HepG2 (cell line): Measurements from ENCODE around the gene TKFC. TPM values are rescaled to one million over a fixed set of nuclear protein-coding genes. Genes with fewer than 3 reads are reported as not detected.

Experiments
- ATAC-seq: fragments of 200-7000 bp; cut with Tn5 transposase; 3 replicates; pipeline ENCODE4 v1.9.1; 2020; ENCODE audit warnings: mild to moderate bottlenecking, moderate library complexity
- BruUV-seq: library from RNA; stranded (reverse); fragments of 400-500 nt; replicated peaks from 2 replicates; lab custom pipeline; 2021; lab: Mats Ljungman, UMichigan
- CTCF ChIA-PET: fragments of 300-600 bp; formaldehyde crosslinking; extraction: SDS; loops from one replicate; lab custom pipeline; 2021; ENCODE audit warnings: low total read pairs, inconsistent platforms, low intra/inter-chr PET ratio; lab: Yijun Ruan, JAX
- POLR2A ChIA-PET: fragments of 350-600 bp; sonication (Branson Sonifier 250); formaldehyde crosslinking; loops from one replicate; lab custom pipeline; 2020; ENCODE audit warnings: antibody characterized with exemption, inconsistent platforms; lab: Yijun Ruan, JAX
- DNase-seq: peaks from one replicate; pipeline ENCODE4 v3.0.0-alpha.2; 2015; ENCODE audit warnings: low spot score
- FAIRE-seq: peaks from 3 replicates; lab custom pipeline; 2011; peaks lifted over from hg19 to GRCh38; lab: Jason Lieb, UNC
- H2AFZ ChIP-seq: one replicate; pipeline ENCODE4 v1.6.1; 2011; ENCODE audit warnings: low read length, inconsistent platforms
- H3K27ac ChIP-seq: fragments of 300-600 bp; 3 replicates; pipeline ENCODE4 v1.8.0; 2011; ENCODE audit warnings: mixed run types, mild to moderate bottlenecking, mixed read lengths, low read length, inconsistent platforms; ENCODE audit not compliant: insufficient read depth; ENCODE audit errors: extremely low read length
- H3K27me3 ChIP-seq, 2 experiments: fragments of 200-600 bp in 1 of 2; 2 replicates in 1 of 2; 3 replicates in 1 of 2; pipeline versions ENCODE4 v1.6.0 to v1.8.0; 2011; ENCODE audit warnings: low read length in 2 of 2, mild to moderate bottlenecking in 2 of 2, moderate library complexity in 2 of 2, inconsistent platforms in 1 of 2; ENCODE audit not compliant: insufficient read depth in 2 of 2, control insufficient read depth in 1 of 2
- H3K36me3 ChIP-seq, 2 experiments: fragments of 200-600 bp in 1 of 2; replicated peaks in 1 of 2; 2 replicates in 1 of 2; 3 replicates in 1 of 2; pipeline versions ENCODE4 v1.5.1 to v1.8.0; 2011; ENCODE audit warnings: low read length in 2 of 2, inconsistent platforms in 1 of 2; ENCODE audit not compliant: insufficient read depth in 2 of 2, control insufficient read depth in 1 of 2
- H3K4me1 ChIP-seq: 2 replicates; pipeline ENCODE4 v1.5.1; 2012; ENCODE audit warnings: low read length, inconsistent platforms; ENCODE audit not compliant: insufficient read depth
- H3K4me2 ChIP-seq: 2 replicates; pipeline ENCODE4 v1.6.0; 2011; ENCODE audit warnings: low read depth, low read length, inconsistent platforms
- H3K4me3 ChIP-seq, 3 experiments: fragments of 200-600 bp in 1 of 3; sonication (generic), shearing (Covaris generic) in 1 of 3; replicated peaks in 1 of 3; 2 replicates each; pipeline ENCODE4 v1.5.1; 2011 to 2016; ENCODE audit warnings: low read length in 3 of 3, inconsistent platforms in 2 of 3, low read depth in 2 of 3, mild to moderate bottlenecking in 2 of 3, control low read depth in 1 of 3, mixed read lengths in 1 of 3; ENCODE audit not compliant: insufficient read depth in 1 of 3
- H3K79me2 ChIP-seq: one replicate; pipeline ENCODE4 v1.6.1; 2011; ENCODE audit warnings: low read length, inconsistent platforms; ENCODE audit not compliant: insufficient read depth
- H3K9ac ChIP-seq: 2 replicates; pipeline ENCODE4 v1.6.0; 2011; ENCODE audit warnings: mild to moderate bottlenecking, low read depth, low read length, inconsistent platforms; ENCODE audit not compliant: insufficient read depth
- H3K9me3 ChIP-seq: 2 replicates; pipeline ENCODE4 v1.5.1; 2012; ENCODE audit warnings: mild to moderate bottlenecking, low read length
- H4K20me1 ChIP-seq: 2 replicates; pipeline ENCODE4 v1.6.0; 2011; ENCODE audit warnings: inconsistent platforms, mild to moderate bottlenecking, low read length, moderate library complexity; ENCODE audit not compliant: insufficient read depth
- AGO2 ChIP-seq: fragments of 200-400 bp; formaldehyde crosslinking; optimal IDR thresholded peaks from 2 replicates; pipeline ENCODE3; 2017; ENCODE audit warnings: mild to moderate bottlenecking, low read depth, low read length, moderate library complexity
- CEBPB ChIP-seq: IDR thresholded peaks from 2 replicates; pipeline ENCODE4 v1.6.1; 2011; ENCODE audit warnings: low read depth, low read length, improper control_type of control experiment, borderline replicate concordance
- SP5 ChIP-seq: IDR thresholded peaks from 2 replicates; pipeline ENCODE4 v1.6.1; 2016; ENCODE audit warnings: low read depth, borderline replicate concordance
- ZMAT3 ChIP-seq: sonication (generic); formaldehyde crosslinking; conservative IDR thresholded peaks from 2 replicates; pipeline ENCODE4 v1.7.0; 2021; ENCODE audit warnings: missing genetic modification reagents
- ZMYM3 ChIP-seq: sonication (generic); formaldehyde crosslinking; IDR thresholded peaks from 2 replicates; pipeline ENCODE4 v1.5.1; 2020; ENCODE audit warnings: mild to moderate bottlenecking, missing genetic modification reagents
- ZNF720 ChIP-seq: sonication (generic); formaldehyde crosslinking; IDR thresholded peaks from 2 replicates; pipeline ENCODE4 v1.4.0; 2020; ENCODE audit warnings: missing genetic modification reagents
- WGBS: methylation state at CpG from one replicate; pipeline ENCODE4 v1.1.6; 2017; ENCODE audit warnings: low lambda C conversion rate; 5-methylcytosine and 5-hydroxymethylcytosine counted together
- in situ Hi-C: cut with HindIII; loops from 2 replicates; pipeline ENCODE4 v1.10.0; 2017; ENCODE audit warnings: low pct_unique_long_range_greater_than_20kb; ENCODE audit not compliant: extremely low pct_ligation_motif_present
- intact Hi-C: fragments of 100-400 bp; cut with micrococcal nuclease; formaldehyde crosslinking; loops from one replicate; pipeline ENCODE4 v1.10.0; 2022; ENCODE audit not compliant: unreplicated experiment
- polyA plus RNA-seq, 8 experiments: library from polyadenylated mRNA; depleted of rRNA in 3 of 8; stranded (reverse) in 7 of 8; unstranded in 1 of 8; fragments of >200 nt; fragmentation: Illumina TruSeq in 4 of 8; extraction: Trizol in 4 of 8; gene quantifications; 2 replicates each; pipeline versions ENCODE4 v1.2.1 to v1.2.3, GENCODE V29; 2011 to 2016; ENCODE audit warnings: low read depth in 4 of 8, missing spikeins in 1 of 8, mixed read lengths in 1 of 8; ENCODE audit not compliant: insufficient read depth in 1 of 8
- total RNA-seq, 5 experiments: library from RNA; depleted of rRNA; stranded (reverse); fragments of >200 nt; fragmentation: Illumina TruSeq; extraction: Trizol; gene quantifications; 2 replicates each; pipeline ENCODE4 v1.2.3, GENCODE V29; 2016; ENCODE audit warnings: low read depth in 1 of 5
- TF ChIP-seq, protein P1 (sequence below): sonication (generic); formaldehyde crosslinking; IDR thresholded peaks from 2 replicates; pipeline ENCODE4 v1.4.0; 2020; ENCODE audit warnings: mild to moderate bottlenecking, missing genetic modification reagents, borderline replicate concordance
- TF ChIP-seq, protein P2 (sequence below): sonication (generic); formaldehyde crosslinking; IDR thresholded peaks from 2 replicates; pipeline ENCODE4 v1.5.1; 2020; ENCODE audit warnings: mild to moderate bottlenecking, missing genetic modification reagents, borderline replicate concordance
- TF ChIP-seq, protein P3 (sequence below): sonication (generic); formaldehyde crosslinking; IDR thresholded peaks from 2 replicates; pipeline ENCODE4 v1.4.0; 2020; ENCODE audit warnings: missing genetic modification reagents, borderline replicate concordance
- TF ChIP-seq, protein P4 (sequence below): IDR thresholded peaks from 2 replicates; pipeline ENCODE4 v1.6.1; 2016; ENCODE audit warnings: mild to moderate bottlenecking, missing biosample characterization, missing genetic modification reagents

Gene TKFC
- total and polyA plus RNA-seq, 2 of the 13 experiments (the other 11 are each of a cell fraction or from before 2014, with no cell fraction given) = 147 to 197 TPM

DNA sequence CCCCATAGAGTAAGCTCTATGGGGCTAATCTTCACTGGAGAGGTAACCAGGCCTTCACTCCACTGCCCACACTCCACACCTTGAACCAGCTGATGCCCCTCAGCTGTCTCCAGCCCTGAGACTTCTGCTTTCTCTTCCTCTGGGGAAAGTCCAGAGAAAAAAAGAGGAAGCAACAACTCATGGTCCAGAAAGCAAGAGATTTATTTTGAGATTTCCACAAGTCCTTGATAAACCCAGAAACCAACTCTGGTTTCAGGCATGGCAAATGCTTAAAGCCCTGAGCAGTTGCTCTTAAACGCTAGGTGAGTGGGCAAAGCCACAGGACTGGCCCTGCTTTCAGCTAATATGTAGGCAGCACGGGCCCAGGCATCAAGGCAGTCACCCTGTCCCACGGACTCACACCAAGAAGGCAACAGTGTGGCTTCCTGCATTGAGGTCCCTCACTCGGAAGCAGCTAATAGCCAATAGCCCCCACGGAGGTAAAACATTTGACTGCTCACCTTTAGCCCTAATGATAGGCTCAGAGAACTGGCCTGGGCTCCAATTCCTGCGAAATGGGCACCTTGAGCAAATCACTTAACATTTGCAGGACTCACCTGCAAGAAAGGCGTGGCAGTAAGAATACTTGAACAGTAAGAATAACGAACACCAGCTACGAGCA is 24.3 kb downstream of the TKFC start:
- BruUV-seq = no TSS peak
- peaks cover 1% of the 10 kb centered on the region for H3K79me2 ChIP-seq
- peaks cover 0 to 3% of the 10 kb centered on the region in 2 experiments; a peak in 2 of 5 replicates for H3K36me3 ChIP-seq
- in situ Hi-C loops (no loop called here), intact Hi-C loops (no loop called here)
- no peaks in the 10 kb centered on the region for H3K9me3 ChIP-seq
- H3K27me3 ChIP-seq = no peaks in the 10 kb centered on the region; a peak in 1 of 5 replicates
- POLR2A ChIA-PET = interaction anchor here (1.0 to 9.9 kb wide), 4 partner anchors 8 to 72 kb away, joined by 3 to 146 read pairs (median 3); partner anchors contain the start of genes CPSF7, DDB1, SDHAF2 and TKFC
- H3K9ac ChIP-seq = no peak overlapping the region
- H3K4me2 ChIP-seq = no peak overlapping the region
- H4K20me1 ChIP-seq = no peaks in the 10 kb centered on the region
- WGBS = 96% methylated on average over 8 of the region's 9 CpGs
- no peak overlapping the region for H3K4me3 ChIP-seq
- FAIRE-seq = no peak
- no peak overlapping the region for H3K27ac ChIP-seq
- CTCF ChIA-PET = no interaction called here
- no peak for ATAC-seq
- H3K4me1 ChIP-seq = peaks cover 26% of the 10 kb centered on the region
- DNase-seq = no peak
- H2AFZ ChIP-seq = no peak overlapping the region
- TF ChIP-seq ZMAT3 (CRISPR knock-in tag) (no peak), ZNF720 (CRISPR knock-in tag) (no peak), AGO2 (no peak), CEBPB (no peak), ZMYM3 (no peak), SP5 (no peak)
- TF ChIP-seq, protein P1, sequence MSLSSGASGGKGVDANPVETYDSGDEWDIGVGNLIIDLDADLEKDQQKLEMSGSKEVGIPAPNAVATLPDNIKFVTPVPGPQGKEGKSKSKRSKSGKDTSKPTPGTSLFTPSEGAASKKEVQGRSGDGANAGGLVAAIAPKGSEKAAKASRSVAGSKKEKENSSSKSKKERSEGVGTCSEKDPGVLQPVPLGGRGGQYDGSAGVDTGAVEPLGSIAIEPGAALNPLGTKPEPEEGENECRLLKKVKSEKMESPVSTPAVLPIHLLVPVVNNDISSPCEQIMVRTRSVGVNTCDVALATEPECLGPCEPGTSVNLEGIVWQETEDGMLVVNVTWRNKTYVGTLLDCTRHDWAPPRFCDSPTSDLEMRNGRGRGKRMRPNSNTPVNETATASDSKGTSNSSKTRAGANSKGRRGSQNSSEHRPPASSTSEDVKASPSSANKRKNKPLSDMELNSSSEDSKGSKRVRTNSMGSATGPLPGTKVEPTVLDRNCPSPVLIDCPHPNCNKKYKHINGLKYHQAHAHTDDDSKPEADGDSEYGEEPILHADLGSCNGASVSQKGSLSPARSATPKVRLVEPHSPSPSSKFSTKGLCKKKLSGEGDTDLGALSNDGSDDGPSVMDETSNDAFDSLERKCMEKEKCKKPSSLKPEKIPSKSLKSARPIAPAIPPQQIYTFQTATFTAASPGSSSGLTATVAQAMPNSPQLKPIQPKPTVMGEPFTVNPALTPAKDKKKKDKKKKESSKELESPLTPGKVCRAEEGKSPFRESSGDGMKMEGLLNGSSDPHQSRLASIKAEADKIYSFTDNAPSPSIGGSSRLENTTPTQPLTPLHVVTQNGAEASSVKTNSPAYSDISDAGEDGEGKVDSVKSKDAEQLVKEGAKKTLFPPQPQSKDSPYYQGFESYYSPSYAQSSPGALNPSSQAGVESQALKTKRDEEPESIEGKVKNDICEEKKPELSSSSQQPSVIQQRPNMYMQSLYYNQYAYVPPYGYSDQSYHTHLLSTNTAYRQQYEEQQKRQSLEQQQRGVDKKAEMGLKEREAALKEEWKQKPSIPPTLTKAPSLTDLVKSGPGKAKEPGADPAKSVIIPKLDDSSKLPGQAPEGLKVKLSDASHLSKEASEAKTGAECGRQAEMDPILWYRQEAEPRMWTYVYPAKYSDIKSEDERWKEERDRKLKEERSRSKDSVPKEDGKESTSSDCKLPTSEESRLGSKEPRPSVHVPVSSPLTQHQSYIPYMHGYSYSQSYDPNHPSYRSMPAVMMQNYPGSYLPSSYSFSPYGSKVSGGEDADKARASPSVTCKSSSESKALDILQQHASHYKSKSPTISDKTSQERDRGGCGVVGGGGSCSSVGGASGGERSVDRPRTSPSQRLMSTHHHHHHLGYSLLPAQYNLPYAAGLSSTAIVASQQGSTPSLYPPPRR = no peak
- TF ChIP-seq, protein P2, sequence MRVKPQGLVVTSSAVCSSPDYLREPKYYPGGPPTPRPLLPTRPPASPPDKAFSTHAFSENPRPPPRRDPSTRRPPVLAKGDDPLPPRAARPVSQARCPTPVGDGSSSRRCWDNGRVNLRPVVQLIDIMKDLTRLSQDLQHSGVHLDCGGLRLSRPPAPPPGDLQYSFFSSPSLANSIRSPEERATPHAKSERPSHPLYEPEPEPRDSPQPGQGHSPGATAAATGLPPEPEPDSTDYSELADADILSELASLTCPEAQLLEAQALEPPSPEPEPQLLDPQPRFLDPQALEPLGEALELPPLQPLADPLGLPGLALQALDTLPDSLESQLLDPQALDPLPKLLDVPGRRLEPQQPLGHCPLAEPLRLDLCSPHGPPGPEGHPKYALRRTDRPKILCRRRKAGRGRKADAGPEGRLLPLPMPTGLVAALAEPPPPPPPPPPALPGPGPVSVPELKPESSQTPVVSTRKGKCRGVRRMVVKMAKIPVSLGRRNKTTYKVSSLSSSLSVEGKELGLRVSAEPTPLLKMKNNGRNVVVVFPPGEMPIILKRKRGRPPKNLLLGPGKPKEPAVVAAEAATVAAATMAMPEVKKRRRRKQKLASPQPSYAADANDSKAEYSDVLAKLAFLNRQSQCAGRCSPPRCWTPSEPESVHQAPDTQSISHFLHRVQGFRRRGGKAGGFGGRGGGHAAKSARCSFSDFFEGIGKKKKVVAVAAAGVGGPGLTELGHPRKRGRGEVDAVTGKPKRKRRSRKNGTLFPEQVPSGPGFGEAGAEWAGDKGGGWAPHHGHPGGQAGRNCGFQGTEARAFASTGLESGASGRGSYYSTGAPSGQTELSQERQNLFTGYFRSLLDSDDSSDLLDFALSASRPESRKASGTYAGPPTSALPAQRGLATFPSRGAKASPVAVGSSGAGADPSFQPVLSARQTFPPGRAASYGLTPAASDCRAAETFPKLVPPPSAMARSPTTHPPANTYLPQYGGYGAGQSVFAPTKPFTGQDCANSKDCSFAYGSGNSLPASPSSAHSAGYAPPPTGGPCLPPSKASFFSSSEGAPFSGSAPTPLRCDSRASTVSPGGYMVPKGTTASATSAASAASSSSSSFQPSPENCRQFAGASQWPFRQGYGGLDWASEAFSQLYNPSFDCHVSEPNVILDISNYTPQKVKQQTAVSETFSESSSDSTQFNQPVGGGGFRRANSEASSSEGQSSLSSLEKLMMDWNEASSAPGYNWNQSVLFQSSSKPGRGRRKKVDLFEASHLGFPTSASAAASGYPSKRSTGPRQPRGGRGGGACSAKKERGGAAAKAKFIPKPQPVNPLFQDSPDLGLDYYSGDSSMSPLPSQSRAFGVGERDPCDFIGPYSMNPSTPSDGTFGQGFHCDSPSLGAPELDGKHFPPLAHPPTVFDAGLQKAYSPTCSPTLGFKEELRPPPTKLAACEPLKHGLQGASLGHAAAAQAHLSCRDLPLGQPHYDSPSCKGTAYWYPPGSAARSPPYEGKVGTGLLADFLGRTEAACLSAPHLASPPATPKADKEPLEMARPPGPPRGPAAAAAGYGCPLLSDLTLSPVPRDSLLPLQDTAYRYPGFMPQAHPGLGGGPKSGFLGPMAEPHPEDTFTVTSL (CRISPR knock-in tag) = no peak
- TF ChIP-seq, protein P3, sequence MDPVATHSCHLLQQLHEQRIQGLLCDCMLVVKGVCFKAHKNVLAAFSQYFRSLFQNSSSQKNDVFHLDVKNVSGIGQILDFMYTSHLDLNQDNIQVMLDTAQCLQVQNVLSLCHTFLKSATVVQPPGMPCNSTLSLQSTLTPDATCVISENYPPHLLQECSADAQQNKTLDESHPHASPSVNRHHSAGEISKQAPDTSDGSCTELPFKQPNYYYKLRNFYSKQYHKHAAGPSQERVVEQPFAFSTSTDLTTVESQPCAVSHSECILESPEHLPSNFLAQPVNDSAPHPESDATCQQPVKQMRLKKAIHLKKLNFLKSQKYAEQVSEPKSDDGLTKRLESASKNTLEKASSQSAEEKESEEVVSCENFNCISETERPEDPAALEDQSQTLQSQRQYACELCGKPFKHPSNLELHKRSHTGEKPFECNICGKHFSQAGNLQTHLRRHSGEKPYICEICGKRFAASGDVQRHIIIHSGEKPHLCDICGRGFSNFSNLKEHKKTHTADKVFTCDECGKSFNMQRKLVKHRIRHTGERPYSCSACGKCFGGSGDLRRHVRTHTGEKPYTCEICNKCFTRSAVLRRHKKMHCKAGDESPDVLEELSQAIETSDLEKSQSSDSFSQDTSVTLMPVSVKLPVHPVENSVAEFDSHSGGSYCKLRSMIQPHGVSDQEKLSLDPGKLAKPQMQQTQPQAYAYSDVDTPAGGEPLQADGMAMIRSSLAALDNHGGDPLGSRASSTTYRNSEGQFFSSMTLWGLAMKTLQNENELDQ (CRISPR knock-in tag) = no peak
- TF ChIP-seq, protein P4, sequence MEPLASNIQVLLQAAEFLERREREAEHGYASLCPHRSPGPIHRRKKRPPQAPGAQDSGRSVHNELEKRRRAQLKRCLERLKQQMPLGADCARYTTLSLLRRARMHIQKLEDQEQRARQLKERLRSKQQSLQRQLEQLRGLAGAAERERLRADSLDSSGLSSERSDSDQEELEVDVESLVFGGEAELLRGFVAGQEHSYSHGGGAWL = no peak
